HepG2 (cell line): ENCODE results near the gene TEKT1. TPM values are rescaled to one million over a fixed set of nuclear protein-coding genes. Genes with fewer than 3 reads are reported as not detected.

Experiments used
- GABPB1 ChIP-seq: IDR thresholded peaks from 2 replicates; pipeline ENCODE4 v1.6.1; 2016; ENCODE audit warnings: mild to moderate bottlenecking, missing genetic modification reagents, moderate library complexity, missing compliant biosample characterization
- KLF6 ChIP-seq: IDR thresholded peaks from 2 replicates; pipeline ENCODE4 v1.8.0; 2016; ENCODE audit warnings: missing biosample characterization, missing genetic modification reagents
- RBM39 ChIP-seq: fragments of 200-400 bp; formaldehyde crosslinking; IDR thresholded peaks from one replicate; pipeline ENCODE4 v1.6.1; 2018; ENCODE audit warnings: antibody characterized with exemption, mild to moderate bottlenecking, low read depth, low read length; ENCODE audit not compliant: poor library complexity, severe bottlenecking
- SATB2 ChIP-seq: sonication (generic); formaldehyde crosslinking; IDR thresholded peaks from 2 replicates; pipeline ENCODE4 v1.5.0; 2020; ENCODE audit warnings: missing genetic modification reagents
- SOX5 ChIP-seq: IDR thresholded peaks from 2 replicates; pipeline ENCODE4 v1.6.1; 2016; ENCODE audit warnings: borderline replicate concordance
- TBP ChIP-seq: sonication (generic); formaldehyde crosslinking; IDR thresholded peaks from 2 replicates; pipeline ENCODE4 v1.5.0; 2020; ENCODE audit warnings: missing genetic modification reagents
- TSC22D2 ChIP-seq: sonication (generic); formaldehyde crosslinking; IDR thresholded peaks from 2 replicates; pipeline ENCODE4 v1.5.1; 2020; ENCODE audit warnings: missing genetic modification reagents, mild to moderate bottlenecking, borderline replicate concordance
- ZFAT ChIP-seq: sonication (generic); formaldehyde crosslinking; conservative IDR thresholded peaks from 2 replicates; pipeline ENCODE4 v1.8.1; 2023; ENCODE audit warnings: missing genetic modification reagents, inconsistent platforms
- ZNF564 ChIP-seq: sonication (generic); formaldehyde crosslinking; IDR thresholded peaks from 2 replicates; pipeline ENCODE4 v1.8.1; 2023; ENCODE audit warnings: mild to moderate bottlenecking, missing genetic modification reagents
- ZNF569 ChIP-seq: sonication (generic); formaldehyde crosslinking; IDR thresholded peaks from 2 replicates; pipeline ENCODE4 v1.5.0; 2020; ENCODE audit warnings: mild to moderate bottlenecking, missing genetic modification reagents, moderate library complexity, borderline replicate concordance
- ZNF616 ChIP-seq: sonication (generic); formaldehyde crosslinking; IDR thresholded peaks from 2 replicates; pipeline ENCODE4 v1.5.0; 2020; ENCODE audit warnings: low read depth, mild to moderate bottlenecking, missing genetic modification reagents
- ZNF780A ChIP-seq: sonication (generic); formaldehyde crosslinking; IDR thresholded peaks from 2 replicates; pipeline ENCODE4 v1.8.0; 2022; ENCODE audit warnings: mild to moderate bottlenecking, missing genetic modification reagents, moderate library complexity
- ZNF841 ChIP-seq: sonication (generic); formaldehyde crosslinking; IDR thresholded peaks from 2 replicates; pipeline ENCODE4 v1.8.1; 2023; ENCODE audit warnings: missing genetic modification reagents, borderline replicate concordance
- ZNF878 ChIP-seq: sonication (generic); formaldehyde crosslinking; IDR thresholded peaks from 2 replicates; pipeline ENCODE4 v1.8.1; 2023; ENCODE audit warnings: mild to moderate bottlenecking, missing genetic modification reagents, moderate library complexity
- polyA plus RNA-seq, 8 experiments: library from polyadenylated mRNA; depleted of rRNA in 3 of 8; stranded (reverse) in 7 of 8; unstranded in 1 of 8; fragments of >200 nt; fragmentation: Illumina TruSeq in 4 of 8; extraction: Trizol in 4 of 8; gene quantifications; 2 replicates each; pipeline versions ENCODE4 v1.2.1 to v1.2.3, GENCODE V29; 2011 to 2016; ENCODE audit warnings: low read depth in 4 of 8, missing spikeins in 1 of 8, mixed read lengths in 1 of 8; ENCODE audit not compliant: insufficient read depth in 1 of 8
- total RNA-seq, 5 experiments: library from RNA; depleted of rRNA; stranded (reverse); fragments of >200 nt; fragmentation: Illumina TruSeq; extraction: Trizol; gene quantifications; 2 replicates each; pipeline ENCODE4 v1.2.3, GENCODE V29; 2016; ENCODE audit warnings: low read depth in 1 of 5
- TF ChIP-seq, protein P1 (sequence below): sonication (generic); formaldehyde crosslinking; IDR thresholded peaks from 2 replicates; pipeline ENCODE4 v1.4.0; 2020; ENCODE audit warnings: low read depth, missing genetic modification reagents
- TF ChIP-seq, protein P2 (sequence below): sonication (generic); formaldehyde crosslinking; IDR thresholded peaks from 2 replicates; pipeline ENCODE4 v1.4.0; 2020; ENCODE audit warnings: missing genetic modification reagents
- TF ChIP-seq, protein P3 (sequence below), 2 experiments: fragments of 450-650 bp in 1 of 2; sonication (generic) in 1 of 2; formaldehyde crosslinking in 1 of 2; IDR thresholded peaks; 2 replicates each; pipeline versions ENCODE4 v1.6.1 to v1.8.0; 2016 to 2022; ENCODE audit warnings: antibody characterized with exemption in 1 of 2, mild to moderate bottlenecking in 1 of 2, missing genetic modification reagents in 1 of 2

The TEKT1 gene
- total and polyA plus RNA-seq, 2 of the 13 experiments (the other 11 are each of a cell fraction or from before 2014, with no cell fraction given): not detected

DNA sequence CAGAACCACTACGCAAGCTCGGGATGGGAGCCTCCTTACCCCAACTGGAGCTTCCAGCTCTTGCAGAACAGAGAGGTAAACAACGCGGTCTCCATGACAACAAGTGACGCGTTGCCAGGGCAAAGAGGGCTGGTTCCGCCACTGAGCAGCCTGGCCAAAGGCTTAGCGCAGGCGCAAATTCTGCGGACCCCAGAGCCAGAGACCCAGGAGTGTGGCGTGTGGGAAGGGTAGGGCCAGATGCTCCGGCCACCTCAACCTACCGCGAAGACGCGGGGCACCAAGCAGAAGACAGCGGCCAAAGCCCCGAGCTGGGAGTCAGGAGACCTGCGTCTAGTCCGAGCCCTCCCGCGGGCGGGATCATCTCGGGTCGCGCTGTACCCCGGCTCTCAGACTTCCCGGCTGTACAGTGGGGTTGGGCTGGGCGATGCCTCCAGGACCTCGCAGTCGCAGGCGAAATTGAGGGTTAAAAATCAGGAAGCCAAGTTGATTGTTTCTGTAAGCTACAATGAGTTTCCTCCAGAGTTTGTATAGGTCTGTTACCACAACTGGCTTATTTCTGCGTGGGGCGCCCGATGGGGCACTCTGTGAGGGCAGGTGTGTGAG is at the start of gene TEKT1 (continued):
- TF ChIP-seq, protein P1, sequence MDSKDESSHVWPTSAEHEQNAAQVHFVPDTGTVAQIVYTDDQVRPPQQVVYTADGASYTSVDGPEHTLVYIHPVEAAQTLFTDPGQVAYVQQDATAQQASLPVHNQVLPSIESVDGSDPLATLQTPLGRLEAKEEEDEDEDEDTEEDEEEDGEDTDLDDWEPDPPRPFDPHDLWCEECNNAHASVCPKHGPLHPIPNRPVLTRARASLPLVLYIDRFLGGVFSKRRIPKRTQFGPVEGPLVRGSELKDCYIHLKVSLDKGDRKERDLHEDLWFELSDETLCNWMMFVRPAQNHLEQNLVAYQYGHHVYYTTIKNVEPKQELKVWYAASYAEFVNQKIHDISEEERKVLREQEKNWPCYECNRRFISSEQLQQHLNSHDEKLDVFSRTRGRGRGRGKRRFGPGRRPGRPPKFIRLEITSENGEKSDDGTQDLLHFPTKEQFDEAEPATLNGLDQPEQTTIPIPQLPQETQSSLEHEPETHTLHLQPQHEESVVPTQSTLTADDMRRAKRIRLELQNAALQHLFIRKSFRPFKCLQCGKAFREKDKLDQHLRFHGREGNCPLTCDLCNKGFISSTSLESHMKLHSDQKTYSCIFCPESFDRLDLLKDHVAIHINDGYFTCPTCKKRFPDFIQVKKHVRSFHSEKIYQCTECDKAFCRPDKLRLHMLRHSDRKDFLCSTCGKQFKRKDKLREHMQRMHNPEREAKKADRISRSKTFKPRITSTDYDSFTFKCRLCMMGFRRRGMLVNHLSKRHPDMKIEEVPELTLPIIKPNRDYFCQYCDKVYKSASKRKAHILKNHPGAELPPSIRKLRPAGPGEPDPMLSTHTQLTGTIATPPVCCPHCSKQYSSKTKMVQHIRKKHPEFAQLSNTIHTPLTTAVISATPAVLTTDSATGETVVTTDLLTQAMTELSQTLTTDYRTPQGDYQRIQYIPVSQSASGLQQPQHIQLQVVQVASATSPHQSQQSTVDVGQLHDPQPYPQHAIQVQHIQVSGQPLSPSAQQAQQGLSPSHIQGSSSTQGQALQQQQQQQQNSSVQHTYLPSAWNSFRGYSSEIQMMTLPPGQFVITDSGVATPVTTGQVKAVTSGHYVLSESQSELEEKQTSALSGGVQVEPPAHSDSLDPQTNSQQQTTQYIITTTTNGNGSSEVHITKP (CRISPR knock-in tag): no peak
- no peak for TF ChIP-seq SOX5 (CRISPR knock-in tag)
- TF ChIP-seq, protein P2, sequence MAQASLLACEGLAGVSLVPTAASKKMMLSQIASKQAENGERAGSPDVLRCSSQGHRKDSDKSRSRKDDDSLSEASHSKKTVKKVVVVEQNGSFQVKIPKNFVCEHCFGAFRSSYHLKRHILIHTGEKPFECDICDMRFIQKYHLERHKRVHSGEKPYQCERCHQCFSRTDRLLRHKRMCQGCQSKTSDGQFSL (CRISPR knock-in tag): no peak
- TF ChIP-seq ZNF878 (CRISPR knock-in tag): no peak
- TF ChIP-seq ZNF564 (CRISPR knock-in tag): no peak
- no peak for TF ChIP-seq TSC22D2 (CRISPR knock-in tag)
- TF ChIP-seq SATB2 (CRISPR knock-in tag): no peak
- TF ChIP-seq ZNF569 (CRISPR knock-in tag): no peak
- TF ChIP-seq ZFAT: no peak
- TF ChIP-seq GABPB1 (CRISPR knock-in tag): peak; percentile 17; the same call in 1 of the 2 replicates
- TF ChIP-seq, protein P3, sequence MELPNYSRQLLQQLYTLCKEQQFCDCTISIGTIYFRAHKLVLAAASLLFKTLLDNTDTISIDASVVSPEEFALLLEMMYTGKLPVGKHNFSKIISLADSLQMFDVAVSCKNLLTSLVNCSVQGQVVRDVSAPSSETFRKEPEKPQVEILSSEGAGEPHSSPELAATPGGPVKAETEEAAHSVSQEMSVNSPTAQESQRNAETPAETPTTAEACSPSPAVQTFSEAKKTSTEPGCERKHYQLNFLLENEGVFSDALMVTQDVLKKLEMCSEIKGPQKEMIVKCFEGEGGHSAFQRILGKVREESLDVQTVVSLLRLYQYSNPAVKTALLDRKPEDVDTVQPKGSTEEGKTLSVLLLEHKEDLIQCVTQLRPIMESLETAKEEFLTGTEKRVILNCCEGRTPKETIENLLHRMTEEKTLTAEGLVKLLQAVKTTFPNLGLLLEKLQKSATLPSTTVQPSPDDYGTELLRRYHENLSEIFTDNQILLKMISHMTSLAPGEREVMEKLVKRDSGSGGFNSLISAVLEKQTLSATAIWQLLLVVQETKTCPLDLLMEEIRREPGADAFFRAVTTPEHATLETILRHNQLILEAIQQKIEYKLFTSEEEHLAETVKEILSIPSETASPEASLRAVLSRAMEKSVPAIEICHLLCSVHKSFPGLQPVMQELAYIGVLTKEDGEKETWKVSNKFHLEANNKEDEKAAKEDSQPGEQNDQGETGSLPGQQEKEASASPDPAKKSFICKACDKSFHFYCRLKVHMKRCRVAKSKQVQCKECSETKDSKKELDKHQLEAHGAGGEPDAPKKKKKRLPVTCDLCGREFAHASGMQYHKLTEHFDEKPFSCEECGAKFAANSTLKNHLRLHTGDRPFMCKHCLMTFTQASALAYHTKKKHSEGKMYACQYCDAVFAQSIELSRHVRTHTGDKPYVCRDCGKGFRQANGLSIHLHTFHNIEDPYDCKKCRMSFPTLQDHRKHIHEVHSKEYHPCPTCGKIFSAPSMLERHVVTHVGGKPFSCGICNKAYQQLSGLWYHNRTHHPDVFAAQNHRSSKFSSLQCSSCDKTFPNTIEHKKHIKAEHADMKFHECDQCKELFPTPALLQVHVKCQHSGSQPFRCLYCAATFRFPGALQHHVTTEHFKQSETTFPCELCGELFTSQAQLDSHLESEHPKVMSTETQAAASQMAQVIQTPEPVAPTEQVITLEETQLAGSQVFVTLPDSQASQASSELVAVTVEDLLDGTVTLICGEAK (IDR thresholded peaks at IDR 0.05): no peak
- TF ChIP-seq, protein P3 (CRISPR knock-in tag; IDR thresholded peaks at IDR 0.05): no peak
- TF ChIP-seq RBM39: no peak
- no peak for TF ChIP-seq ZNF780A (CRISPR knock-in tag)
- TF ChIP-seq ZNF841 (CRISPR knock-in tag): no peak
- TF ChIP-seq ZNF616 (CRISPR knock-in tag): no peak
- no peak for TF ChIP-seq KLF6 (CRISPR knock-in tag)
- TF ChIP-seq TBP: no peak
